Esophagus muscularis mucosa (tissue), 3 donors: Measurements from ENCODE around the gene UBXN2A.

Experiments used
- CTCF ChIP-seq, 3 experiments: fragments of 200-600 bp in 2 of 3; fragments of 450-650 bp in 1 of 3; sonication (generic) in 2 of 3; IDR thresholded peaks; one replicate each; pipeline ENCODE4 v1.5.1; 2017 to 2019; ENCODE audit warnings: antibody characterized with exemption in 3 of 3, mild to moderate bottlenecking in 2 of 3, moderate library complexity in 1 of 3
- POLR2A ChIP-seq: fragments of 450-650 bp; IDR thresholded peaks from one replicate; pipeline ENCODE4 v1.6.1; 2017; ENCODE audit warnings: antibody characterized with exemption, moderate library complexity, mild to moderate bottlenecking, low read depth

- peak in 1 of 3 experiments; percentile 9 for TF ChIP-seq CTCF (IDR thresholded peaks at IDR 0.05)
- no peak for TF ChIP-seq POLR2A
Observed at GRCh38 chr2:23954325-23955014, 14.2 kb downstream of the UBXN2A start.
